CD4-positive, alpha-beta T cell treated with Interleukin-6 for 4 hours (primary cell): ENCODE measurements around the gene NR0B2.

ENCODE experiments used
- DNase-seq: peaks from one replicate; pipeline ENCODE4 v3.0.0-alpha.2; 2020; ENCODE audit warnings: mixed read lengths

Gene NR0B2

DNA sequence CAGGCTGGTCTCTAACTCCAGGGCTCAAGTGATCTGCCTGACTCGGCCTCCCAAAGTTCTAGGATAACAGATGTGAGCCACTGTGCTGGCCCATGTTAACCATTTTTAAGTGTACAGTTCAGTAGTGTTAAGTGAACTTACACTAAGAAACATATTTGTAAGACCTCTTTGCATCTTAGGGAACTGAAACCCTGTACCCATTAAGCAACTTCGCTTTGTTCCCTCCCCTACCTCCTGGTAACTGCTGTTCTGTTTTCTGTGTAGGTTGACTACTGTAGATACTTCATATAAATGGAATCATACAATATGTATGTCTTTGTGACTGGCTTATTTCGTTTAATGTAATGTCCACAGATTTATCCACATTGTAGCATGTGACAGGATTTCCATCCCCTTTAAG lies 18.8 kb upstream of the NR0B2 start:
- no peak for DNase-seq

DNA sequence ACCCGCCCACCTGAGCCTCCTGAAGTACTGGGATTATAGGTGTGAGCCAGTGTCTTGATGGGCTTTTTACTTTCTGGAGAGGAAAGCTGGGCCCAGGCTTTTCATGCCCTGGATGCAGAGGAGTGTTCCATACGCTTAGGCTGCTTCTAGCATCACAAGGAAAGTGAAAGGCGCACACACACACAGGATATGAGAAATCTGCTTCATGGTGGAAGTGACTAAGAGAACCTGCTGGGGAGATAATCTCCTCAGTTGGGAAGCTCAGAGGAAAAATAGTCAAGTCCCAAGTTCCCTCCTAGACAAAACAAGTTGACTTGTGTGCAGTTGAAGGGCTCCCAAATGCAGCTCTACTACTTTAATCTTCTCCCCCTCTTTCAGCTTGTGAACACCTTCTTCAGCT lies 9.9 kb upstream of the NR0B2 start:
- DNase-seq, result no peak

DNA sequence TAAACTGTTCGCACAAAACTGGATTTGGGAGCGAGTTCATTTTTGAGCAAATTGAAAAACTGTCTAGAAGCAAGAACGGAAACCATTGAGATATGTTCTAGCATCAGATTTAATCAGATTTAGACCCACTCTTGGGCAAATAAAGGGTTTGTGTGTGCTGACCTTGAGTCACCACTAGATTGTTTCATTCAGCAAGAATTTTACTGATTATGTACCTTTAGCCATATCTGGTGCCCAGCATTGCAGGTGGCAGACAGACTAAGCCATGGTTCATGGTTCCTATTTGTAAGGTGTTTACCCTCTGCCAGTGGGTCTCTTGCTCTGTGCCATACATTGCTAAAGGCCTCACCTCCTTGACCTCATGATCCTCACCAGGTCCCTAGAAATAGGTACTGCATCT lies 9.1 kb upstream of the NR0B2 start:
- DNase-seq, result no peak

DNA sequence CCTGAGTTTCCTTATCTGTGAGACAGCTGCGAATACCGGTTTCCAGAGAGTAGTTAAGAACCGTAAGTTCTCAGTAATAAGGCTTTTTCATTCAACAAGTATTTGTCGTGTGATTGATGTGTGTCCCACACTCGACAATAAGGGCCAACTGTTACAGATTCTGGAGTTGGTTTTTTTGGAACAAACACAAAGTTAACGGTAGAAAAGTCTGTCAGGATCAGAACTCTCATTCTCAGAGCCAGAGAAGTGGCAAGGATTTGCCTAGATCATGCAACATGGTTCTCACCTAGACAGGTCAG lies 8.6 kb upstream of the NR0B2 start:
- no peak for DNase-seq

DNA sequence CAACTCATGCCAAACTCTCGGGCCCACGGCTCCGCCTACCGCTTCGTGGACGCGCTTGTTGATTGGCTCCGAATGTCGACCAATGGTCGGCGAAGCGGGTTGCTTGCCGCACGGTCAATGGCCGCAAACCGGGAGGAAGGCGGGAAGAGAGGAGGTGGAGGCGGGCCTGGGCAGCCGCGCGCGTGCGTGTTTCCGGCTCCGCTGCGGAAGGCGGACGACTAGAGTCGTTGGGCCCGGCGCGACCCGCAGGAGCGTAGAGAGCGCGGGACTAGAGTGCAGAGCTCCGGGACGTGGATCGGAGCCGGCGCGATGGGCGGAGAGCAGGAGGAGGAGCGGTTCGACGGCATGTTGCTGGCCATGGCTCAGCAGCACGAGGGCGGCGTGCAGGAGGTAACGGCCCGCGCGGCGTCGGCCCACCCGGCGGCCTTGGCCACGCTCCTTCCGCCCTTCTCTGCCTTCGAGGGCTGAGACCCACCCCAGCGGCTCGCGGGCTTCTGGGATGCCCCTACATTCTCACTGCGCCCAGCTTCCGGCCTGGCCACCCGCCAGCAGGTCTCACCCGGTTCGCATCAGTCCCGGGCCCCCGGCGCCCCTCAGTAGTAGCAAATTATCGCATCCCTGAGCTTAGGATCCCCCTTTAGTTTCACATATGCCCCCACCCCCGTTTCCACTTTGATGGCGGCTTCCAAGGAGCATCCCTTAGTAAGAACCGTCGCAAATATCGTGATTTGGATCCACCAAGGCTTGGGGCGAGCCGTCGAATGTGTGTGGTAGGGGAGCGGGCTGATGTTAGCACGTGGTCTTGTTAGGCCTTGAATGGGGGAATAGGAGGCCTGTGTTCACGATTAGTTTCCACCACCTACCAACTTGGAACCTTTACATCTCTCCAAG lies 8.0 kb upstream of the NR0B2 start, which contains the start of gene NUDC:
NUDC (plus strand) TSS at position 204 of the 891 bp plus-strand sequence; CDS start at position 310, 106 bp downstream.
- peak; percentile 95 for DNase-seq

DNA sequence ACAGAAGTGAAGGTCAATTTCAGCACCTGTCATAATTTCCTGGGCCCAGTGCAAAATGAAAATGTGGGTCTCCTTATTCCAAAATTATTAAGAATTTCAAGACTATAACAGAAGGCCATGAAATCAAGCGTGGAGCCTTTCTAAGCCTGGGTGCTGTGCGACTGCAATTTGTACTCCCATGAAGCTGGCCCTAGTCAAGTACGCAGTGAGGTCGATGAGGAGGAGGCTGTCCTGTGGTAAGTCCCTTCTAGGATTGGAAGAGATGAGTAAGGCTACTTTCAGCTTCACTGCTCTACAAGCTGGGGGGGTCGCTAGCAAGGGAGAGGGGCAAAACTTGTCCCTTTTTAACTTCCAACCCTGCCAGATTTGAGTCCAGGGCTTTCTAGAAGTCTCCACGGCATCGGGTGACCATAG lies 7.4 kb upstream of the NR0B2 start:
- DNase-seq, result no peak

DNA sequence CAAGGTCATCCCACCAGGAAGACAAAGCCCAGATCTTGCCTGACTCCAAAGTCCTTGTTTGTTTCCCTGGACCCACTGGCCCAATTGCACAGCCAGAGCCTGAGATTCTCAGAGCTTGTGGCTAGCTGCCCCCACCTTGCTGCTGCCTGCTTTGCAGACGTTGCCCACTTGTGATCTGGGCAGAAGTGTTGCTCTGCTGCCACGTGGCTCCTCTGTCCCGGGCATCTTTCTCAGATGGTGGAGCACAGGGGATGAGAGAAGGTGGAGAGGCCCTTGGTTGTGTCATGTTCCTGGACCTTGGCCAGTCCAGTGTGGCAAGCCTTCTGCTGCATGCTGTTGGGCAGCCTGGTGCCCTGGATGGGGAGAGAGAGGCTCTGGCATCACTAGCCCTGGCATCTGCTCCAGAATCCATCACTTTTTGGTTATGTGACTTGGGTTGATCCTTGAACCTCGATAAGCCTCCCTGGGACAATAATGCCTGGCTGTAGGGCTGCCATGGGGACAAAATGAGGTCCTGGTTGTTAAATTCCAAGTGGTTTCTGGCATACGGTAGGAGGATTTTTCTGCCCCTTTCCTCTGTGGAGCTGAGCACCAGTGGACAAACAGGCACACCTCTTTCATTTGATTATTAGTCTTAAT lies 1.5 kb upstream of the NR0B2 start:
- no peak for DNase-seq

DNA sequence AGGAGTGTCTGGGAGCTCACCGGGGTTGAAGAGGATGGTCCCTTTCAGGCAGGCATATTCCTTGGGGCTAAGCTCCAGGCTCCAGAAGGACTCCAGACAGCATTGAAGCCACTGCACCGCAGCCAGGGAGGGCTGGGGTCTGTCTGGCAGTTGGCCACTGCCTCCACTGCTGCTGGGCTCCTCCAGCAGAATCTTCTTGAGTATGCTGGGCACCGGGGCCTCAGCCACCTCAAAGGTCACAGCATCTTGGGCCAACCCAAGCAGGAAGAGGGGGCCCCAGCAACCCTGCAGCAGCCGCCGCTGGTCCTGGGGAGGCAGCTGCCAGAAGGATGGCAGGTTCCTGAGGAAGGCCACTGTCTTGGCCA lies 404 bp downstream of the NR0B2 start:
- DNase-seq, result no peak

DNA sequence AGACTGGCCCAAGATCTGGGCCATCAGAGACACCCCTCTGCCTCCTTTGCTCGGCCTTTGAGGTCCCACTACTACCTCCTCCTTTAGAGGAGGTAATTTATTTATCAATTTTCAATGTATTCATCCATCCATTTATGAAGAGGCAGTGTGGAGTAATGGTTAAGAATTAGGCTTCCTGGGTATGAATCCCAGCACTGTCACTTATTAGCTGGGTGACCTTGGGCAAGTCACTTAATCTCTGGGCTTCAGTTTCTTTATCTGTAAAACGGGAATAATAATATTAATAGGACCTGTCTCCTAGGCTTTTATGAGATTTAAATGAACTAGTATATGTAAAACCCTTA lies 1.7 kb downstream of the NR0B2 start:
- no peak for DNase-seq

DNA sequence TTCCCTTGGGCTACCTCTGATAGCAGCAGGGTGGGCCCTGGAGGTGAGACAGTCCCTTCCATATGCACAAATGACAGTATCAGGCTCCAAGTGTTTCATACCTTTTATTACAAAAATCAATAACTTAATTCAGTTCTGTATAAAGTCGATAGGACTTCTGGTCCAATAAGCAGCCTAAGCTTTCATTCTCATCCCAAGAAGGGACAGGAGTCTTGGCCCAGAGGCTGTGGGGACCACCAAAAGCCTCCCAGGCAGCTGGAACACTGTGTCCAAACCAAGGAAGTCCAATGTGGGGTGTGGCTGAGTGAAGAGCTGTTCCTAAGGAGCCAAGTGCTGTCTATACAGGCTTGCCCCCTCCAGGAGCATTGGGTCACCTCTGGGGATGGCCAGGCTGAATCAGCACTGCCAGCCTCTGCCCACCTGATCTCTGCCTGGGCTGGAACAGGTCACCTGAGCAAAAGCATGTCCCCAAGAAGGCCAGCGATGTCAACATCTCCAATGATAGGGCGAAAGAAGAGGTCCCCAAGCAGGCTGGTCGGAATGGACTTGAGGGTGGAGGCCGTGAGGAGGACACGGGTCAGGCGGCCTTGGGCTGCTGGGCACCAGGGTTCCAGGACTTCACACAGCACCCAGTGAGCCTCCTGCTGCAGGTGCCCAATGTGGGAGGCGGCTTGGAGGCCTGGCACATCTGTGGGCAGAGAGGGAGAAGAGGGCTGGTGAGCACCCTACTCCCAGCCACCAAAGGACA lies 2.2 kb downstream of the NR0B2 start:
- DNase-seq, result no peak

DNA sequence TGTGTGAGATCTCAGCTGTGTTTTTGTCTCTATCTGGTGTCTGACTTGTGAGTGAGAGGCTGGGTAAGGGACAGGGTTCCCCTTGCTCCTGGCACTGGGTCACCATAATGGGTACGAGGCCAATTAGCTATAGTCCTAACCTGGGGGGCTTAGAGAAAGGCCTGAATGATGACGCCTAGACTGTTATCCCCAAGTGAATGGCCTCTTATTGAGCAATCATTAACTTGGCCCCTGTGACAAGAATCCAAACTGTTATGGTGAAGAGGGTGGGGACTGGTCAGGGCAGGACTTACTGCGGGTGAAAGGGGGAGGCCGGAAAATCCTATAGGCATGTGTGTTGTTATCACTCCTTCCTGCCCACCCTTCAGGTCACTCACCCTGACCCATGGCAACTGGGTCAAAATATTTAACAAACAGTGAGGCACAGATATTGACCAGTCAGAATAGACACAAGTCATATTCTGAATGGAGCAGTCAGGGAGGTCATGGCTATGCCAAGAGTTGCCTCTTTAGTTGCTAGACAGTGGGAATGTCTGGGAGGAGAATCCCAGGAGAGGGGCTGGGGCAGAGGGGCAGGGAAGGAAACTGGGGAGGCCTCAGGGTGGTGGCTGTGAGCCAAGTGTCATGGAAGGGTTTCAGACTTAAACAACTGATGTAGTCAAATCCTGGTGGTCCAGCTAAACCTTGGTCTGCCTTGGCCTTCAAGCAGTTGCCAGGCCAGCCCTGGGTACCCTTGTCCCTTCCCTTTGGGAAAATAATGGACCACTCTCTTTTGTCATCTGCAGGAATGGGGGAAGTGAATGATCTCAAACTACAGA lies 3.2 kb downstream of the NR0B2 start:
- no peak for DNase-seq

DNA sequence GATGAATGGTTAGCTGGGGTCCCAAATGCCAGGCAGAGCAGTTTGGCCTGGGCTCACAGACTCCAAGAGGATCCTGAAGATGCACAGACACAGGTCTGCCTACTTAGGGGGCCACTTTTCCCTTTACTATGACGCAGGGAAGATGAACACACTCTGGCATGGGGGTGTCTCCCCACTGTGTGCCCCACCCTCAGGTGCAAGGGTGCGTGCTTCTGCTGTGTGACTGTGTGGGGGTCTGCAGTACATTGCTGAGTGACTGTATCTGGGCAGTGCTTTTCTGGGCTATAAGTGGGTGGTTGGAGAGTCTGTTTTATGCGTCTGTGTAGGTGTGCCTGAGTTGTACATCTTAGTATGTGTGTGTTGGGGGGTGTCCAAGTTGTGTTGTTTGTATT lies 3.8 kb downstream of the NR0B2 start:
- DNase-seq, result no peak

DNA sequence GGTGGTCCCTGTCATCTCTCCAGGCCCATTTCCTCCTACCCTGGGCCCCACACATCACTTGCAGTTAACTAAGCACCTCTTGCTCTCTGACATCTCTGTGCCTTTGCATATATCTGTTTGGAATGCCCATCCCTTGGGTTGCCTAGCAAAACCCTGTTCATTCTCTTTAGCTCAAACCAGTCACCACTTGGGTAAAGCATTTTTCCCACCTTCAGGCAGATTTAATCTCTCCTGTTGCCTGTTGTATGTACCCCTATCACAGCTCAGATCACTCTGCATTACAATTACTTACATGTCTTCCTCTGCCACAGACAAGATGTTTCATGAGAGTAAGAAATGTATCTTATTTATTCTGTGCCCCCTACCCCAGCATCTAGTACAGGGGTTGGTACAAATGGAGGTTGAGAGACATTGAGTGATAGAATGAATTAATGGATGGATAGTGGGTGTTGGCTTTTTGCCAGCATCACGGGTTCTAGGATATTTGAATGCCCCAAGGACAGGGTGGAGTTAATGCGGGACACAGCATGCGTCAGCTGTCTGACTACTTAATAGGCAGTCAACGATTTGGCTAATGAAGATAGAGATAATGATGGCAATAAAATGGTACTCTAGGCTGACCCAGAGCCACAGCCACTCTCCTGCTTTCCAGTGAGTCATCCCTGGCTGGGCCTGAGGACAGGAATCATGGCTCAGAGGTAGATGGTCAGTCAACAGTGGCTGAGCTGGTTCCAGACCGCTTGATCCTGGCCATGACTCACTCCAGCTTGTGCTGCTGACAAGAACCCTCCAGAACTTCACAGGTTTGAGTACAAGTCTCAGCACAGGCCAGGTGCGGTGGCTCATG lies 6.5 kb downstream of the NR0B2 start:
- no peak for DNase-seq

DNA sequence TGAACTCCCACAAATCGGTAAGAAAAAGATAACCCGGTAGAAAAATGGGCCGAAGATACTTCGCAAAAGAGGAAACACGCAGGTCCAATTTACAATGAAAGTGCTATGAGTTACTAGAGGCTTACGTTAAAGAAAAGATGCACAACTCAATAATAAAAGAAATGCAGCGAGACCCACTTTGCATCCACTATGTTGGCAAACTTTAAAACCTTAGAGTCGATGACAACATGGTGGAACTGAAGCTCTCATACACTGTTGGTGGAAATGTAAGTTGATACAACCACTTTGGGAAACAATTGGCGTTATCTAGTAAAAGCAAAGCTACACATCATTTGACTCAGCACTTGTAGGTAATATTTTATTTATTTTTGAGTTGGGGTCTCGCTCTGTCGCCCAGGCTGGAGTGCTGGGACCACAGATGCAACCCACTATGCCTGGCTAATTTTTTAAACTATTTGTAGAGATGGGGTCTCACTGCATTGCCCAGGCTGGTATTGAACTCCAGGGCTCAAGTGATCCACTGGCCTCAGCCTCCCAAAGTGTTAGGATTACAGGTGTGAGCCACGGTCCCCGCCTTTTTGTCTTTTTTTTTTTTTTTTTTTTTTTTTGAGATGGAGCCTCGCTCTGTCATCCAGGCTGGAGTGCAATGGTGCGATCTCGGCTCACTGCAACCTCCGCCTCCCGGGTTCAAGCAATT lies 12.8 kb downstream of the NR0B2 start:
- no peak for DNase-seq

DNA sequence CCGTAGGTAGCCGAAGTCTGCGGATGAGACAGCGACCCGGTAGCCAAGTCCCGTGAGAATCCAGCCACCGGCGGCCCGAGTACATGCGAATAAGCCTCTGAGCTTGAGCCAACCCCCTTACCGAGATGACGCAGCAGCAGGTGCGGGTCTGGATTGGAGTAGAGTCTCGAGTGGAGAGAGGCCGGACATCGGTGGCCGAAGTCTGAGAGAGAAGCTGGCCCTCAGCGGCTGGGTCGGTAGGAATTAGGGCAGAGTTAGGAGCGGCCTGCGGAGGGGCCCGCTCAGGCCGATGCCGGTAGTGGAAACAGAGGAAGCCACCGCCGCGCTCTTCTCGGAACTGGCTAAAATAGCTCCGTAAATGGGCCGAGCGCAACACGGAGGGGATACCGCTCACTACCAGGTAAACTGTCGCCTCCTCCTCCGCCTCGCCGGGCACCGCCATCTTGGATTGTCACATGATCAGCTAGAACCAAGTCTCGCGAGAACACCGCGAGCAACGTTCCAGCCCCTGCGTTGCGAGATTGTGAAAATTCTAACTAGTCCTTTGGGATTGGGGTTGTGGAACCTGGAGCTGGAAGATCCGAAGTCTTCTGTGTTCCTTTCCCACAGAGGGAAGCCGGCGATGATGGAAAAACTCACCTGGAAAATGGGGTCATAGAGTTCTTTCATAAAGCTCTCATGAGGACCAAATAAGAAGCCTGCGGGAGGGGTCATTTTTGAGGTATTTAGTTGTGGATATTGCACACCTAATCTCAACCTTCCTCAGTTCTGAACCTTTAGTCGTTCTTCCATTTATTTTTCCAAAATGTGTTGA lies 13.6 kb downstream of the NR0B2 start, which contains the start of gene GPATCH3:
GPATCH3 (minus strand) TSS at position 467 of the 814 bp plus-strand sequence; CDS start at position 442, 25 bp downstream.
- peak; percentile 90 for DNase-seq

DNA sequence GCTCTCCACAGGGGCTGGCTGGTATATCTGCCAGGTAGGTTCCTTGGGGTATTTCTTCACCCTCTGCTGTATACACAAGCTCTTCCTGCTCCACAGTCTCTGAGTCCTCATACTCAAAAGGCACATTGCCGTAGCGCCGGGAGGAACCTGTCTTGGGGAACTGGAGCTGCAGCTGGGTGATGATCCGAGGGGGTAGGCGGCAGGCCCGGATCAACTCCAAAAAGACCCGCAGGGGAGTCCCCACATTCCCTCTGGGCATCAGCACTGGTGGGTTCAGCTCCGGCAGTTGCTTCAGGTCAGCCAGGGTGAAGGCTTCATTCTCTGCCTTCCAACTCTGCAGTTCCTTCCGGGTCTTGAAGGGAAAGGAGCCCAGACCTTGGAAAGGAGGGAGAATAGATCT lies 16.4 kb downstream of the NR0B2 start:
- DNase-seq, result no peak

DNA sequence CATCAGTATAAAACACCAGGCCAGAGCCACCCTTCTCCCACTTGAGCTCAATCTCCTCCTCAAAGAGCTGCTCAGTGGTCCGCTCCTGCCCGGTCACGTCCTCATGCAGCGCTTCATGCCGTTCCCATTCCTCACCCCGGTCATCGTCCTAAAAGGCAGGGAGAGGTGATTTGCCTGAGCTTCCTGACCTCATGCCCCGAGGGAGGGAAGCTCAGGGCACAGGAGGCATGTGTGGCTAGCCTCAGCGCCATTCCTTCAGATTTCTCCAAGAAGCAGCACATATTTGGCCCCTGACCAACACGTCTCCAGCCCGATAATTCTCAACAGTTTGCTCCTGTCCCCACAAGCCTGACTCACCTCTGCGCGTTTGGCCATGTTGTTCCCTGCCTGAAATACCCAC lies 19.5 kb downstream of the NR0B2 start:
- DNase-seq, result no peak

DNA sequence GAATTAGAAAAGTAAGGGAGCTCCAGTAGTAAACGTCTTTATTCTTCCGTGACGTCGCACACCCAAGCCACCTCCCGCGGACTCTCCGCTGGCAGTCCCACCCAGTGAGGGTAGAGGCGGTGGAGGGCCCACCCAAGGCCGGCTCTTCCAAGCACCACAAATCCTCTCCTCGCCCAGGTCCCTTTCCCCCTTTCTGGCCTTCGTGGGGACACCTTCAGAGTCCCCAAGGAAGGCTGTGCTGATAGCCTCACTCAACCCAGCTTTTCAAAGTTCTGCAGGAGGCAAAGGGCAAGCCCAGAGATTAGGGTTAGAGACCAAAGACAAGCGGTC lies 23.3 kb downstream of the NR0B2 start:
- no peak for DNase-seq

DNA sequence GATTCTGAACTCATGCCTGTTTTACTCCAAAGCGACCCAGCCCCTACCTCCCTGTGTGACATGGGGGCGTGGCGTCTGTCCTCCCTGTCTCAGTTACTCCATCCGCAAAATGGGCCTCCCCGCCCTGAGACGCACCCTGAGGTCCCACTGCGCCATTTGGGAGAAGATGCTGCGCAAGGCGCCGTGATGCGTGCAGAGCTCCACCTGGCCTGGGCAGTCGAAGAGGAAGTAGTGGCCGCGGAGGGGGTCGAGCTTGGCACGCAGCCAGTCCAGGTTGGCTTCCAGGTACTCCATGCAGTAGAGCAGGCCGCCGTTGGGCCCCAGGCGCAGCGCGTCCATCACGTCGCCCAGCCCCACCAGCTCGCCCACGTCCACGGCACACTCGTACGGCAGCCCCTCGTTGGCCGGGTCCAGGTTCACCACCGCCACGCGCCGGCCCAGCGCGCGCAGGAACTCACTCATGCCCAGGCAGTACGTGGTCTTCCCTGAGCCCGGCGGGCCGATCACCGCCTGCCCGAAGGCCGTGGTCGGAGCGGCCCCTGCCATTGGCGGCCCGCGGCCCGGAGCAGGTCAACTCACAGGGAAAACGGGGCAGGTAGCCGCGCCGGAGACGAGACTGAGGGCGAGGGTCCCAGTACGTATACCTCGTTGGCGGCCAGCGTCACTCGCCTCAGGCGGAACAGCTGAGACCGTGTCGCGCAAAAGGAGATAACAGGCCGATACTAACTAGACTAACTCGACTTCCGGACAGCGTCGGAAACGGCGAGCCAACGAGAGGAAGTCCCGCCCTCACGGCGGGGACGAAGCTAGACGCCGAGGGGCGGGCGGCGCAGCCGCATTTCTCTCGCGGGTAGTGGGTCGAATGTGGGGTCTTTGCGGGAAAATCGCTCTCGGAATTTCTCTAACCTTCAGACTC lies 24.0 kb downstream of the NR0B2 start, which contains the start of gene GPN2:
GPN2 (minus strand) TSS at position 733 of the 916 bp plus-strand sequence; CDS start at position 546, 187 bp downstream.
- peak; percentile 81 for DNase-seq
